OCI-LY1 (cell line): ENCODE measurements around the gene PLEKHH2.

Experiments used
- CTCF ChIP-seq: fragments of 200-600 bp; sonication (generic), shearing (Covaris generic); IDR thresholded peaks from 2 replicates; pipeline ENCODE4 v1.5.1; 2017; ENCODE audit warnings: mild to moderate bottlenecking, antibody characterized with exemption, low read length, moderate library complexity, mixed read lengths
- EZH2 ChIP-seq: fragments of 200-600 bp; sonication (generic), shearing (Covaris generic); IDR thresholded peaks from 2 replicates; pipeline ENCODE4 v1.8.0; 2017; ENCODE audit warnings: borderline replicate concordance, mixed run types, mild to moderate bottlenecking, antibody characterized with exemption, low read length, moderate library complexity, mixed read lengths

- TF ChIP-seq CTCF: peak; percentile 55
- no peak for TF ChIP-seq EZH2
Observed at GRCh38 chr2:43798300-43798699, 161.2 kb downstream of the PLEKHH2 start.
